Fibroblast of lung (primary cell): Measurements from ENCODE around the gene C4BPA. TPM values are rescaled to one million over a fixed set of nuclear protein-coding genes. Genes with fewer than 3 reads are reported as not detected.

Experiments
- DNase-seq, 2 donors: peaks; one replicate each; pipeline versions ENCODE4 v3.0.0 to v3.0.0-alpha.2; 2010; ENCODE audit warnings: low read depth in 2 of 2
- H2AFZ ChIP-seq: 2 replicates; pipeline ENCODE4 v1.5.1; 2012; ENCODE audit warnings: low read length, control low read depth, inconsistent platforms
- H3K27ac ChIP-seq: 2 replicates; pipeline ENCODE4 v1.5.1; 2011; ENCODE audit warnings: low read length, control low read depth; ENCODE audit not compliant: insufficient read depth
- H3K27me3 ChIP-seq: 2 replicates; pipeline ENCODE4 v1.5.1; 2011; ENCODE audit warnings: mild to moderate bottlenecking, low read length; ENCODE audit not compliant: control insufficient read depth, insufficient read depth
- H3K36me3 ChIP-seq: 2 replicates; pipeline ENCODE4 v1.5.1; 2011; ENCODE audit warnings: low read length; ENCODE audit not compliant: control insufficient read depth, insufficient read depth
- H3K4me1 ChIP-seq: 2 replicates; pipeline ENCODE4 v1.5.1; 2011; ENCODE audit warnings: low read length; ENCODE audit not compliant: control insufficient read depth, insufficient read depth; ENCODE audit errors: extremely low read depth
- H3K4me2 ChIP-seq: 2 replicates; pipeline ENCODE4 v1.5.1; 2011; ENCODE audit warnings: low read length, control low read depth; ENCODE audit not compliant: insufficient read depth; ENCODE audit errors: extremely low read depth
- H3K4me3 ChIP-seq, 4 experiments: fragments of 200-600 bp in 1 of 4; sonication (generic) in 1 of 4; replicated peaks in 1 of 4; 2 replicates each; pipeline ENCODE4 v1.5.1; 2011 to 2016; ENCODE audit warnings: low read length in 4 of 4, low read depth in 3 of 4, mild to moderate bottlenecking in 3 of 4, control low read depth in 2 of 4, inconsistent platforms in 1 of 4, mixed read lengths in 1 of 4; ENCODE audit not compliant: insufficient read depth in 1 of 4; ENCODE audit errors: control extremely low read depth in 1 of 4
- H3K79me2 ChIP-seq: 2 replicates; pipeline ENCODE4 v1.5.1; 2012; ENCODE audit warnings: mild to moderate bottlenecking, low read length, inconsistent platforms; ENCODE audit not compliant: control insufficient read depth, insufficient read depth
- H3K9ac ChIP-seq: 2 replicates; pipeline ENCODE4 v1.5.1; 2011; ENCODE audit warnings: mild to moderate bottlenecking, low read length, control low read depth; ENCODE audit not compliant: insufficient read depth
- H3K9me3 ChIP-seq: 2 replicates; pipeline ENCODE4 v1.5.1; 2012; ENCODE audit warnings: low read depth, low read length; ENCODE audit not compliant: control insufficient read depth, insufficient read depth
- H4K20me1 ChIP-seq: 2 replicates; pipeline ENCODE4 v1.5.1; 2011; ENCODE audit warnings: low read length; ENCODE audit not compliant: control insufficient read depth, insufficient read depth; ENCODE audit errors: extremely low read depth
- CTCF ChIP-seq, 2 donors: IDR thresholded peaks in 1 of 2; conservative IDR thresholded peaks in 1 of 2; 1 replicate in 1 of 2; 2 replicates in 1 of 2; pipeline ENCODE4 v1.5.1; 2011 to 2012; ENCODE audit warnings: low read length in 2 of 2, control low read depth in 1 of 2, inconsistent platforms in 1 of 2, low read depth in 1 of 2, mild to moderate bottlenecking in 1 of 2
- EZH2 ChIP-seq: IDR thresholded peaks from 2 replicates; pipeline ENCODE4 v1.5.1; 2012; ENCODE audit warnings: low read length, control low read depth, mild to moderate bottlenecking; ENCODE audit errors: missing control alignments
- polyA plus RNA-seq, 2 donors: library from polyadenylated mRNA; depleted of rRNA in 1 of 2; stranded (reverse) in 1 of 2; unstranded in 1 of 2; fragments of >200 nt; gene quantifications; 2 replicates each; pipeline ENCODE4 v1.2.1, GENCODE V29; 2011 to 2012; ENCODE audit warnings: missing spikeins in 1 of 2
- total RNA-seq: library from RNA; depleted of rRNA; stranded (reverse); fragments of >200 nt; gene quantifications from 2 replicates; pipeline ENCODE4 v1.2.1, GENCODE V29; 2014

The C4BPA gene
- total and polyA plus RNA-seq, 2 donors (not counting 1 experiment from before 2014, with no cell fraction given), result not detected

- Histone ChIP-seq H3K4me2 (no peak overlapping the region), H3K27ac (no peak overlapping the region)
- TF ChIP-seq EZH2 (no peak), CTCF (conservative IDR thresholded peaks at IDR 0.05 in 1 of 2, IDR thresholded peaks at IDR 0.05 in 1 of 2; ENCODE audit: low read depth in 1 of 2, low read length in 2 of 2) (no peak)
Observed at GRCh38 chr1:207070811-207071210, 33.2 kb upstream of the C4BPA start.

GRCh38 chr1:207071426-207071825 is 32.6 kb upstream of the C4BPA start:
- DNase-seq, result no peak
- Histone ChIP-seq H4K20me1 (no peaks in the 10 kb centered on the region), H3K9ac (no peak overlapping the region), H3K36me3 (no peaks in the 10 kb centered on the region), H2AFZ (no peak overlapping the region), H3K27ac (no peak overlapping the region), H3K4me2 (no peak overlapping the region), H3K79me2 (no peaks in the 10 kb centered on the region), H3K9me3 (no peaks in the 10 kb centered on the region), H3K4me1 (no peaks in the 10 kb centered on the region), H3K27me3 (no peaks in the 10 kb centered on the region), H3K4me3 (no peak overlapping the region)
- TF ChIP-seq CTCF (conservative IDR thresholded peaks at IDR 0.05 in 1 of 2, IDR thresholded peaks at IDR 0.05 in 1 of 2; ENCODE audit: low read depth in 1 of 2, low read length in 2 of 2) (no peak), EZH2 (no peak)

More at GRCh38 chr1:207070811-207071210, 33.2 kb upstream of the C4BPA start:
- Histone ChIP-seq H3K9ac (no peak overlapping the region), H4K20me1 (no peaks in the 10 kb centered on the region), H3K4me3 (no peak overlapping the region), H3K36me3 (no peaks in the 10 kb centered on the region), H3K27me3 (no peaks in the 10 kb centered on the region), H3K79me2 (no peaks in the 10 kb centered on the region), H3K4me1 (no peaks in the 10 kb centered on the region), H3K9me3 (no peaks in the 10 kb centered on the region), H2AFZ (no peak overlapping the region)
- no peak for DNase-seq

GRCh38 chr1:207072233-207072632 is 31.8 kb upstream of the C4BPA start:
- H3K9me3 ChIP-seq, result no peaks in the 10 kb centered on the region
- DNase-seq, result no peak
- no peak overlapping the region for H3K9ac ChIP-seq
- no peaks in the 10 kb centered on the region for H3K27me3 ChIP-seq
- H3K79me2 ChIP-seq, result no peaks in the 10 kb centered on the region
- H3K4me1 ChIP-seq, result no peaks in the 10 kb centered on the region
- H3K36me3 ChIP-seq, result no peaks in the 10 kb centered on the region
- H4K20me1 ChIP-seq, result no peaks in the 10 kb centered on the region
- H3K4me2 ChIP-seq, result no peak overlapping the region
- no peak overlapping the region for H2AFZ ChIP-seq
- no peak for TF ChIP-seq EZH2
- no peak for TF ChIP-seq CTCF (conservative IDR thresholded peaks at IDR 0.05 in 1 of 2, IDR thresholded peaks at IDR 0.05 in 1 of 2; ENCODE audit: low read depth in 1 of 2, low read length in 2 of 2)
- no peak overlapping the region for H3K27ac ChIP-seq
- H3K4me3 ChIP-seq, result no peak overlapping the region
